ENCODE results near the gene GSN. TPM values are rescaled to one million over a fixed set of nuclear protein-coding genes. Genes with fewer than 3 reads are reported as not detected.

Gene GSN
- total RNA-seq, 2 donors from 2014 or later, result 3.5 to 5.8 TPM

- no peak for DNase-seq (ENCODE audit: low spot score in 2 of 2)
- Mint-ChIP-seq H3K36me3 (no peaks in the 10 kb centered on the region), H3K27ac (no peak overlapping the region), H3K9me3 (no peaks in the 10 kb centered on the region)
- ATAC-seq, result no peak
These were observed 92.8 kb downstream of the GSN start for GRCh38 chr9:121360601-121361374.

GRCh38 chr9:121362813-121363621 lies 95.1 kb downstream of the GSN start:
- no peak overlapping the region for H3K27ac Mint-ChIP-seq
- no peaks in the 10 kb centered on the region for H3K9me3 Mint-ChIP-seq
- DNase-seq (ENCODE audit: low spot score in 2 of 2) (no peak), ATAC-seq (no peak)
- no peaks in the 10 kb centered on the region for H3K36me3 Mint-ChIP-seq

GRCh38 chr9:121363622-121363961 lies 95.6 kb downstream of the GSN start:
- ATAC-seq (no peak), DNase-seq (ENCODE audit: low spot score in 2 of 2) (no peak)
- no peaks in the 10 kb centered on the region for H3K9me3 Mint-ChIP-seq
- no peak overlapping the region for H3K27ac Mint-ChIP-seq
- H3K36me3 Mint-ChIP-seq, result peaks cover 0 to 2% of the 10 kb centered on the region in 2 donors

GRCh38 chr9:121364077-121364476 lies 96.1 kb downstream of the GSN start:
- Mint-ChIP-seq H3K36me3 (peaks cover 0 to 7% of the 10 kb centered on the region in 2 donors), H3K9me3 (no peaks in the 10 kb centered on the region), H3K27ac (no peak overlapping the region)
- DNase-seq (ENCODE audit: low spot score in 2 of 2), result no peak
- no peak for ATAC-seq

GRCh38 chr9:121364886-121365285 lies 96.9 kb downstream of the GSN start:
- no peak for ATAC-seq
- Mint-ChIP-seq H3K27ac (no peak overlapping the region), H3K9me3 (no peaks in the 10 kb centered on the region), H3K36me3 (peaks cover 0 to 8% of the 10 kb centered on the region in 2 donors)
- DNase-seq (ENCODE audit: low spot score in 2 of 2), result no peak

- H3K36me3 Mint-ChIP-seq, result peaks cover 5 to 14% of the 10 kb centered on the region in 2 donors
- H3K27ac Mint-ChIP-seq, result no peak overlapping the region
- ATAC-seq, result no peak
- no peak for DNase-seq (ENCODE audit: low spot score in 2 of 2)
- peaks cover 3 to 4% of the 10 kb centered on the region in 2 donors for H3K9me3 Mint-ChIP-seq
These were observed 97.6 kb downstream of the GSN start for GRCh38 chr9:121365564-121365963.

GRCh38 chr9:121366611-121367192 lies 98.7 kb downstream of the GSN start:
- Mint-ChIP-seq H3K36me3 (peaks cover 6 to 17% of the 10 kb centered on the region in 2 donors), H3K27ac (peak overlapping the region in 1 of 2 donors; percentile 30), H3K9me3 (peaks cover 4 to 5% of the 10 kb centered on the region in 2 donors)
- ATAC-seq (no peak), DNase-seq (ENCODE audit: low spot score in 2 of 2) (no peak)

GRCh38 chr9:121367306-121368137 lies 99.6 kb downstream of the GSN start:
- ATAC-seq (no peak), DNase-seq (ENCODE audit: low spot score in 2 of 2) (no peak)
- Mint-ChIP-seq H3K36me3 (peaks cover 6 to 17% of the 10 kb centered on the region in 2 donors), H3K27ac (no peak overlapping the region), H3K9me3 (peaks cover 4 to 5% of the 10 kb centered on the region in 2 donors)

- ATAC-seq, result no peak
- Mint-ChIP-seq H3K36me3 (peaks cover 6 to 17% of the 10 kb centered on the region in 2 donors), H3K9me3 (peaks cover 4 to 5% of the 10 kb centered on the region in 2 donors), H3K27ac (no peak overlapping the region)
- DNase-seq (ENCODE audit: low spot score in 2 of 2), result no peak
These were observed 100.2 kb downstream of the GSN start for GRCh38 chr9:121368138-121368522.

- H3K27ac Mint-ChIP-seq, result peak overlapping the region in 1 of 2 donors; percentile 84
- DNase-seq (ENCODE audit: low spot score in 2 of 2), result no peak
- no peak for ATAC-seq
- H3K36me3 Mint-ChIP-seq, result peaks cover 6 to 17% of the 10 kb centered on the region in 2 donors
- H3K9me3 Mint-ChIP-seq, result peaks cover 4 to 5% of the 10 kb centered on the region in 2 donors
These were observed 100.8 kb downstream of the GSN start for GRCh38 chr9:121368745-121369144.

GRCh38 chr9:121369595-121370265 lies 101.8 kb downstream of the GSN start, which contains the start of gene STOM:
Gene STOM (minus strand): TSS chr9:121370250. CDS start chr9:121370187, 63 bp downstream.
- Mint-ChIP-seq H3K9me3 (peaks cover 4 to 5% of the 10 kb centered on the region in 2 donors), H3K36me3 (peaks cover 6 to 17% of the 10 kb centered on the region in 2 donors), H3K27ac (peak within 1 kb of the TSS; percentile 84 to 93)
- ATAC-seq, result peak; percentile 72 to 73
- peak in 1 of 2 donors; percentile 73 for DNase-seq (ENCODE audit: low spot score in 2 of 2)

- H3K27ac Mint-ChIP-seq, result no peak overlapping the region
- peaks cover 4 to 5% of the 10 kb centered on the region in 2 donors for H3K9me3 Mint-ChIP-seq
- H3K36me3 Mint-ChIP-seq, result peaks cover 6 to 17% of the 10 kb centered on the region in 2 donors
- DNase-seq (ENCODE audit: low spot score in 2 of 2) (no peak), ATAC-seq (no peak)
These were observed 103.6 kb downstream of the GSN start for GRCh38 chr9:121371495-121372061.

GRCh38 chr9:121372239-121373010 lies 104.5 kb downstream of the GSN start:
- no peak for ATAC-seq
- H3K27ac Mint-ChIP-seq, result no peak overlapping the region
- H3K36me3 Mint-ChIP-seq, result peaks cover 6 to 17% of the 10 kb centered on the region in 2 donors

GRCh38 chr9:121373011-121373729 lies 105.2 kb downstream of the GSN start:
- Mint-ChIP-seq H3K27ac (no peak overlapping the region), H3K9me3 (peaks cover 4 to 5% of the 10 kb centered on the region in 2 donors), H3K36me3 (peaks cover 6 to 22% of the 10 kb centered on the region in 2 donors)
- ATAC-seq (no peak), DNase-seq (ENCODE audit: low spot score in 2 of 2) (no peak)

More at GRCh38 chr9:121372239-121373010, 104.5 kb downstream of the GSN start:
- no peak for DNase-seq (ENCODE audit: low spot score in 2 of 2)
- peaks cover 4 to 5% of the 10 kb centered on the region in 2 donors for H3K9me3 Mint-ChIP-seq

Measured in activated naive CD4-positive, alpha-beta T cell treated with anti-CD3 and anti-CD28 coated beads, Interleukin-2, amount 50 U/mL, for 72 hours (primary cell).